IMR-90 (cell line): ENCODE results near the gene FBLN7. TPM values are rescaled to one million over a fixed set of nuclear protein-coding genes. Genes with fewer than 3 reads are reported as not detected.

Experiments
- ATAC-seq: fragments of 200-7000 bp; cut with Tn5 transposase; 2 replicates; pipeline ENCODE4 v1.9.1; 2020; ENCODE audit warnings: low read depth, mild to moderate bottlenecking, moderate library complexity
- BruUV-seq: library from RNA; stranded (reverse); fragments of 400-500 nt; replicated peaks from 2 replicates; lab custom pipeline; 2021; lab: Mats Ljungman, UMichigan
- CTCF ChIA-PET: fragments of 300-600 bp; formaldehyde crosslinking; extraction: SDS; loops from one replicate; lab custom pipeline; 2021; ENCODE audit warnings: antibody characterized with exemption; lab: Yijun Ruan, JAX
- POLR2A ChIA-PET: fragments of 300-600 bp; sonication (Branson Sonifier 250); formaldehyde crosslinking; loops from one replicate; lab custom pipeline; 2022; ENCODE audit warnings: antibody characterized with exemption; ENCODE audit not compliant: unreplicated experiment; lab: Charles Lee
- DNase-seq: peaks from one replicate; pipeline ENCODE4 v3.0.0; 2013
- H2AFZ ChIP-seq: replicated peaks from 2 replicates; pipeline ENCODE3; 2013; ENCODE audit warnings: low read length, mild to moderate bottlenecking; ENCODE audit not compliant: poor library complexity
- H2AK5ac ChIP-seq: 2 replicates; pipeline ENCODE4 v1.6.1; 2013; ENCODE audit warnings: low read depth, low read length, inconsistent platforms
- H2AK9ac ChIP-seq: replicated peaks from 2 replicates; pipeline ENCODE3; 2013; ENCODE audit warnings: mild to moderate bottlenecking, low read depth, low read length, moderate library complexity; ENCODE audit not compliant: poor library complexity
- H2BK120ac ChIP-seq: 2 replicates; pipeline ENCODE4 v1.6.1; 2013; ENCODE audit warnings: low read depth, low read length, inconsistent platforms
- H2BK15ac ChIP-seq: 3 replicates; pipeline ENCODE4 v1.6.1; 2013; ENCODE audit warnings: low read depth, low read length, inconsistent platforms
- H2BK20ac ChIP-seq: 2 replicates; pipeline ENCODE4 v1.6.1; 2013; ENCODE audit warnings: low read depth, mild to moderate bottlenecking, inconsistent platforms, low read length, moderate library complexity
- H2BK5ac ChIP-seq: 2 replicates; pipeline ENCODE4 v1.6.1; 2013; ENCODE audit warnings: mild to moderate bottlenecking, low read depth, low read length, inconsistent platforms; ENCODE audit not compliant: poor library complexity, severe bottlenecking
- H3K14ac ChIP-seq: replicated peaks from 2 replicates; pipeline ENCODE4 v1.6.1; 2013; ENCODE audit warnings: low read depth, low read length, inconsistent platforms
- H3K18ac ChIP-seq: 2 replicates; pipeline ENCODE4 v1.6.1; 2013; ENCODE audit warnings: low read depth, low read length, control low read depth
- H3K23ac ChIP-seq: 2 replicates; pipeline ENCODE4 v1.6.1; 2013; ENCODE audit warnings: low read depth, low read length, inconsistent platforms
- H3K27ac ChIP-seq: 2 replicates; pipeline ENCODE4 v1.5.1; 2013; ENCODE audit warnings: mild to moderate bottlenecking, control low read depth, low read length; ENCODE audit not compliant: insufficient read depth
- H3K27me3 ChIP-seq: 2 replicates; pipeline ENCODE4 v1.6.1; 2013; ENCODE audit warnings: low read length; ENCODE audit not compliant: control insufficient read depth, insufficient read depth
- H3K36me3 ChIP-seq: 2 replicates; pipeline ENCODE4 v1.6.1; 2013; ENCODE audit warnings: low read length, mixed read lengths; ENCODE audit not compliant: control insufficient read depth, insufficient read depth
- H3K4ac ChIP-seq: 2 replicates; pipeline ENCODE4 v1.6.1; 2013; ENCODE audit warnings: low read depth, low read length, inconsistent platforms
- H3K4me1 ChIP-seq: 2 replicates; pipeline ENCODE4 v1.6.1; 2013; ENCODE audit warnings: low read length, mixed read lengths; ENCODE audit not compliant: control insufficient read depth, insufficient read depth
- H3K4me2 ChIP-seq: 2 replicates; pipeline ENCODE4 v1.6.1; 2013; ENCODE audit warnings: low read depth, mild to moderate bottlenecking, control low read depth, low read length, moderate library complexity
- H3K4me3 ChIP-seq: 2 replicates; pipeline ENCODE4 v1.5.1; 2013; ENCODE audit warnings: low read depth, mild to moderate bottlenecking, control low read depth, low read length, moderate library complexity; ENCODE audit not compliant: insufficient read depth
- H3K56ac ChIP-seq: 2 replicates; pipeline ENCODE4 v1.6.1; 2013; ENCODE audit warnings: low read length, inconsistent platforms; ENCODE audit not compliant: insufficient read depth; ENCODE audit errors: extremely low read depth
- H3K79me1 ChIP-seq, 2 experiments: 2 replicates each; pipeline ENCODE4 v1.6.1; 2013; ENCODE audit warnings: low read length in 2 of 2, inconsistent platforms in 1 of 2, low read depth in 1 of 2
- H3K9ac ChIP-seq: 2 replicates; pipeline ENCODE4 v1.6.1; 2013; ENCODE audit warnings: low read depth, low read length, control low read depth
- H3K9me1 ChIP-seq: 2 replicates; pipeline ENCODE4 v1.6.1; 2013; ENCODE audit warnings: low read length, inconsistent platforms; ENCODE audit not compliant: insufficient read depth
- H3K9me3 ChIP-seq: 2 replicates; pipeline ENCODE4 v1.6.1; 2013; ENCODE audit warnings: low read length; ENCODE audit not compliant: control insufficient read depth, insufficient read depth
- H4K20me1 ChIP-seq: 2 replicates; pipeline ENCODE4 v1.6.1; 2013; ENCODE audit warnings: low read length, inconsistent platforms; ENCODE audit not compliant: insufficient read depth
- H4K5ac ChIP-seq: 2 replicates; pipeline ENCODE4 v1.6.1; 2013; ENCODE audit warnings: mild to moderate bottlenecking, low read depth, low read length, control low read depth
- H4K8ac ChIP-seq, 2 experiments: 2 replicates each; pipeline ENCODE4 v1.6.1; 2013; ENCODE audit warnings: low read depth in 2 of 2, low read length in 2 of 2, control low read depth in 1 of 2, inconsistent platforms in 1 of 2
- H4K91ac ChIP-seq: 2 replicates; pipeline ENCODE4 v1.6.1; 2013; ENCODE audit warnings: low read depth, low read length, inconsistent platforms; ENCODE audit not compliant: insufficient read depth
- CHD1 ChIP-seq: IDR thresholded peaks from 2 replicates; pipeline ENCODE4 v1.6.1; 2012; ENCODE audit warnings: low read depth, low read length, improper control_type of control experiment
- CTCF ChIP-seq: conservative IDR thresholded peaks from 2 replicates; pipeline ENCODE4 v1.5.1; 2012; ENCODE audit warnings: mild to moderate bottlenecking, low read depth, low read length, improper control_type of control experiment
- MAZ ChIP-seq: IDR thresholded peaks from 2 replicates; pipeline ENCODE4 v1.6.1; 2012; ENCODE audit warnings: low read depth, mild to moderate bottlenecking, low read length, improper control_type of control experiment, moderate library complexity, borderline replicate concordance
- MXI1 ChIP-seq: IDR thresholded peaks from 2 replicates; pipeline ENCODE4 v1.6.1; 2012; ENCODE audit warnings: low read depth, mild to moderate bottlenecking, low read length, moderate library complexity, borderline replicate concordance
- NFE2L2 ChIP-seq: fragments of 150-350 bp; IDR thresholded peaks from 2 replicates; pipeline ENCODE4 v1.6.1; 2016; ENCODE audit warnings: low read depth, mild to moderate bottlenecking, low read length
- POLR2A ChIP-seq: IDR thresholded peaks from 2 replicates; pipeline ENCODE4 v1.6.1; 2012; ENCODE audit warnings: mild to moderate bottlenecking, low read depth, low read length
- RAD21 ChIP-seq: IDR thresholded peaks from 2 replicates; pipeline ENCODE4 v1.6.1; 2012; ENCODE audit warnings: low read length, improper control_type of control experiment
- RFX5 ChIP-seq: IDR thresholded peaks from 2 replicates; pipeline ENCODE4 v1.8.0; 2012; ENCODE audit warnings: low read depth, mild to moderate bottlenecking, low read length, moderate library complexity
- WGBS, 2 experiments: methylation state at CpG; one replicate each; pipeline versions ENCODE4 v1.1.5 to v1.1.7; 2013; ENCODE audit warnings: missing lambda C conversion rate in 2 of 2; ENCODE audit not compliant: insufficient read length in 1 of 2; ENCODE audit errors: extremely low coverage in 2 of 2; 5-methylcytosine and 5-hydroxymethylcytosine counted together
- dilution Hi-C: fragments of 300-500 bp; cut with HindIII; formaldehyde crosslinking; loops from one replicate; pipeline ENCODE4 v1.14.3; 2018; ENCODE audit warnings: low sequenced_read_pairs; ENCODE audit not compliant: unreplicated experiment
- in situ Hi-C: fragments of 300-500 bp; cut with MboI; formaldehyde crosslinking; loops from 3 replicates; pipeline ENCODE4 v1.14.3; 2019; ENCODE audit warnings: low sequenced_read_pairs, inconsistent platforms, mixed read lengths
- intact Hi-C: fragments of 100-400 bp; cut with micrococcal nuclease; formaldehyde crosslinking; loops from 2 replicates; pipeline ENCODE4 v1.10.0; 2022
- polyA plus RNA-seq, 3 experiments: library from polyadenylated mRNA; depleted of rRNA; stranded (reverse); fragments of >200 nt; gene quantifications; 2 replicates each; pipeline ENCODE4 v1.2.3, GENCODE V29; 2012; ENCODE audit warnings: low replicate concordance in 1 of 3
- total RNA-seq: library from RNA; depleted of rRNA; stranded (reverse); fragments of >200 nt; gene quantifications from 2 replicates; pipeline ENCODE4 v1.2.3, GENCODE V29; 2012

Gene FBLN7
- total and polyA plus RNA-seq, 2 of the 4 experiments (the other 2 are of a cell fraction): 0.18 to 1.2 TPM

DNA sequence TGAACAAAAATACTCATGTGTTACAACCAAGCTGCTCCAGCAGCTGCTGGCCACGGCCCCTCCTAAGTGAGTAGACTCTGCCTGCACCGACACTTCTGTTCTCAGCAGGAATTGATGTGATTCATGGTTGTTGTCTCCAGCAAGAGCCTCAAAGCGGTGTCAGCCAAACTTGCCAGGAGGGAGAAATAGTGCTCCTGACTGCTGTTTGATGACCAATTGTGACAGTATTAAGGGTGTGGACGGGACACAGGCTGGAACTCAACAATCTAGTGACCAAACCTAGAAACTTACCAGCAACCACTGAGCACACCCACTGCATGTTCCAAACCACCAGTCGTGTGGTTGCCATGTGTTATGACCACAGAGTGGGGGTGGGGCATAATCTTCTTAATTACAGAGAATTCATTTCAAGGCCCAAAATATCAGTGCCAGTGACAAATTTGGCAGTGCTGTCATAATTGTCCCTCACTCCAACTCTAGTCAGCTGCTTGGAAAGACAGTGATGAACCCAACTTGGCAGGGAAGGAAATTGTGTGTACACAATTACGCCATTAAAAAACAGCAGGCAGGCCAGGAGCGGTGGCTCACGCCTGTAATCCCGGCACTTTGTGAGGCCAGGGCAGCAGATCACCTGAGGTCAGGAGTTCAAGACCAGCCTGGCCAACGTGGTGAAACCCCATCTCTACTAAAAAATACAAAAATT lies 30.4 kb downstream of the FBLN7 start:
- no peak overlapping the region for H4K91ac ChIP-seq
- H3K4me3 ChIP-seq: no peak overlapping the region
- no TSS peak for BruUV-seq
- ATAC-seq (no peak), DNase-seq (no peak)
- no peak overlapping the region for H4K8ac ChIP-seq
- no peak overlapping the region for H2BK15ac ChIP-seq
- no peak overlapping the region for H2BK20ac ChIP-seq
- TF ChIP-seq POLR2A: no peak
- TF ChIP-seq RAD21: no peak
- TF ChIP-seq RFX5: no peak
- TF ChIP-seq NFE2L2: no peak
- no peak for TF ChIP-seq MAZ
- TF ChIP-seq CTCF: no peak
- TF ChIP-seq CHD1: no peak
- TF ChIP-seq MXI1: no peak
- no peak overlapping the region for H2BK5ac ChIP-seq
- H3K23ac ChIP-seq: no peak overlapping the region
- dilution Hi-C loops: no loop called here
- no peaks in the 10 kb centered on the region for H4K20me1 ChIP-seq
- no peaks in the 10 kb centered on the region; a peak in 1 of 4 replicates for H3K79me1 ChIP-seq
- no peaks in the 10 kb centered on the region; the same call in 1 of the 2 replicates for H3K27me3 ChIP-seq
- no peak overlapping the region for H3K56ac ChIP-seq
- H2BK120ac ChIP-seq: no peak overlapping the region
- in situ Hi-C loops: no loop called here
- no peak overlapping the region for H3K27ac ChIP-seq
- no peak overlapping the region for H3K9ac ChIP-seq
- H3K9me3 ChIP-seq: no peaks in the 10 kb centered on the region
- ChIA-PET CTCF (no interaction called here), POLR2A (no interaction called here)
- H3K9me1 ChIP-seq: no peaks in the 10 kb centered on the region
- no peak overlapping the region for H2AK5ac ChIP-seq
- H3K4me1 ChIP-seq: no peaks in the 10 kb centered on the region
- WGBS, 2 experiments: 92% methylated on average over 2 of the region's 10 CpGs; no CpG with 5 or more reads in 1 of the 2 experiments
- H3K4me2 ChIP-seq: no peak overlapping the region
- H2AFZ ChIP-seq: no peak overlapping the region
- no peaks in the 10 kb centered on the region for H3K36me3 ChIP-seq
- H3K4ac ChIP-seq: no peak overlapping the region
- H4K5ac ChIP-seq: no peak overlapping the region
- H3K18ac ChIP-seq: no peak overlapping the region
- no peak overlapping the region for H2AK9ac ChIP-seq
- no peak overlapping the region for H3K14ac ChIP-seq
- intact Hi-C loops: no loop called here
